Transverse colon (tissue), 4 donors: ENCODE results near the gene CNTF.

Experiments
- CTCF ChIP-seq, 5 experiments: fragments of 200-600 bp in 3 of 5; fragments of 450-650 bp in 2 of 5; sonication (generic) in 3 of 5; IDR thresholded peaks; 1 replicate in 2 of 5; 2 replicates in 3 of 5; pipeline ENCODE4 v1.5.1; 2016 to 2017; ENCODE audit warnings: antibody characterized with exemption in 5 of 5, inconsistent platforms in 3 of 5, mild to moderate bottlenecking in 2 of 5, moderate library complexity in 1 of 5
- POLR2A ChIP-seq: fragments of 450-650 bp; IDR thresholded peaks from one replicate; pipeline ENCODE4 v1.6.1; 2016; ENCODE audit warnings: antibody characterized with exemption, mild to moderate bottlenecking, moderate library complexity
- POLR2AphosphoS5 ChIP-seq, 3 donors: sonication (generic); formaldehyde crosslinking; IDR thresholded peaks; one replicate each; pipeline ENCODE4 v1.6.1; 2016; ENCODE audit warnings: antibody characterized with exemption in 3 of 3

GRCh38 chr11:58626934-58627483 lies 4.5 kb downstream of the CNTF start:
- TF ChIP-seq POLR2AphosphoS5 (IDR thresholded peaks at IDR 0.05) (no peak), CTCF (IDR thresholded peaks at IDR 0.05) (no peak), POLR2A (no peak)
